NCI-H146 (cell line): ENCODE data around the gene TAS2R1.
"Not testable (repeated sequence)": the region's sequence is repeated elsewhere in the genome, so short reads cannot be mapped to it uniquely, and the experiment has no call there.

Source experiments
- DNase-seq: peaks from one replicate; lab custom pipeline; 2025; lab: John Stamatoyannopoulos, UW

TAS2R1 gene

DNA sequence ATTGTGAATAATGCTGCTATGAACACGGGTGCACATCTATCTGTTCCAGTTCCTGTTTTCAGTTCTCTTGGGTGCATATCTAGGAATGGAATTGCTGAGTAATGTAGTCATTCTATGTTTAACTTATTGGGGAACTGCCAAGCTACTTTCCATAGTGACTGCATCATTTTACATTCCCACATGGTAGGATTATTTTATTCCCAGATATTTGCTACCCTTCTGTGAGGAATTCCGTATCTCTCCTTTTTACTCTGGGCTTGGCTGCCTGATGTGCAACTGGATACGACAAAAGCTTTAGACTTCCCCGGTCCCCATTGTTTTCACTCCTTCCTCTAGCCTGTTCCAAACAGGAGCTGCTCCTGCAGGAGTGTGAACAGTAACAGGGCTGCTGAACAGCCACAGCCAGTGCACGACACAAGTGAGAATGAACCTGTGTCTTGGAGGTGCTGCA lies 7.2 kb downstream of the TAS2R1 start:
- DNase-seq, result no peak

DNA sequence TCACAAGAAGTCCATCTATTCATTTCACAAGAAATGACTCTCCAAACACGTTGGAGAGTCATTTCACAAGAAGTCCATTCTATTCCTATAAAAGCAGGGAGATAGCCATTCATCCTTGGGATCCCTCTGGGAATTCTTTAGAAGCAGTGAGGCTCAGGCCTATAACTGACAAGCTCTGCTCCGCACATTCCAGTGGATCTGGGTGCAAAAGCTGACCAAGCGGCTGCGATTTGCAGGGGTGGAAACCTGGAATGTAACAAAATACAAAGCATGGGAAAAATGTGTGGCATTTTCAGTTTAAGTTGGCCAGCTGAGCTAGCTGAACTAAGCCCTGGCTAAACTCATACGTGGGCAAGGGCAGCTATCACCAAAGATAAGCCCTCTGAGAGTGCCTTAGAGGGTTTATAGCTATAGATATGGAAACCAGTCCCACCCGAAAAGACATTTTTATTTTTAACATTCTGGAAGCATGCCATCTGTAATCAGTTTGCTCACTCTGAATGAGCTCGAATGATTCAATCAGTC lies 8.7 kb downstream of the TAS2R1 start:
- no peak for DNase-seq

DNA sequence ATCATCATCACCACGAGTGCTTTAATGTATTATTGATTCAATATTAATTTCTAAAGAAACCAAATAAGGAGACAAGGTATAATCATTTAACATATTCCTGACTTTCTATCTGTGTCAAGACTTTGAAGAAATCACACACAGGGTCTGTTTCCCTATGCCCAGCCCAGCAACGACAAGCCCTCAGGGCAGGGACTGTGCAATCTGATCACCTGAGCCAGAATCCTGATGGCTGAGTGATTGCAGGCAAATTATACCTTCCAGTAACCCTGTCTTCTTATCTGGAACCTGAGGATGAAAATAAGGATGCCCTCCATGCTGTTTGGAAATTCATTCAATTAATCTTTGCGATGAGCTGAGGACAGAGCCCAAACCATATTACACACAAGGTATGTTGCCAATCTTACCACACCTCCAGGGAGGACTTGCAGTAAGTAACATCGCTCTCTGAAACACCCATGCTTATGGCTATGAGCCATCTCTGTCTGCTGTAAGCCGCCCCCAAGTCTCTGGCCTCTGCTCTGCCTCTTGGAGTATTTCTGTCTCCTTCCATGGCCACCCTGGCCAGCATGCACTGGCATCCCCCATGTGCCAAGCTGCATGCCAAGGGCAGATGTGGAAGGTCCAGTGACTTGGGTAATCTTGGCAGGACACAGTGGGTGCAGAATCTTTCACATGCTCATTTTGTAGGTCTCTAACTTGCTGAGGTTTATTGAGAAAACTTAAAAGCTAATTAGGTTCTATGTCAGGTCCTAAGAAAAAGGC lies 10.6 kb downstream of the TAS2R1 start:
- DNase-seq, result no peak

DNA sequence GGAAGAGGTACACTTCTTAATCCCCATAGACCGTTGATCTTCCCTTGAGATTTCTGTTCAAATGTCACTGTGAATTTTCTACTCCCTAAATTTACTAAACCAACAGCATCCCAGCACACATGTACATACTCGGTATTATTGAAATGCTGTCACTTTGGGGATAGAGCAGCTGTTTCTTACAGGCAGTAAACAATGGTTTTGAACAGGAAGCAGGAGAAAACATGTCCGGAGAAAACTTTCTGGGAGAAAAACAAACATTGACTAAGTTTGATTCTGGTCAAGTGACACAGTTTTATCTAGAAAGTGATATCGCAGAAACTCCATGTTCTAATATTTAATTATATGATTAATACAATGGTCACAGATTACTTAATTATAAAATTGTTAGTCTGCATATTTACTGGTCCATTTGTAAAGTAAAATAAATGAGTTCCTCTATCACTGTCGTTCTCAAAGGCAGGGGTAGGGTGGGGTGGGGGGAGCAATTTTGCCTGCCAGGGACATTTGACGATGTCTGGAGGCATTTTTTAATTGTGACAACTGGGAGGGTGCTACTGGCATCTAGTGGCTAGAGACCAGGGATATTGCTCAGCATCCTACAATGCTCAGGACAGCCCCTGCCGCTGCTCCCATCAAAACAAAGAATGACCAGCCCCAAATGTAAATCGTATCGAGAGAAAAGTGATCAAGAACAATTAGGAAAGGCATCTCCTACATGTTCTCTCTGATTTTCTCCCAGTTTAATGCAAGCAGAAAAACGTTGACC lies 12.2 kb downstream of the TAS2R1 start:
- no peak for DNase-seq

DNA sequence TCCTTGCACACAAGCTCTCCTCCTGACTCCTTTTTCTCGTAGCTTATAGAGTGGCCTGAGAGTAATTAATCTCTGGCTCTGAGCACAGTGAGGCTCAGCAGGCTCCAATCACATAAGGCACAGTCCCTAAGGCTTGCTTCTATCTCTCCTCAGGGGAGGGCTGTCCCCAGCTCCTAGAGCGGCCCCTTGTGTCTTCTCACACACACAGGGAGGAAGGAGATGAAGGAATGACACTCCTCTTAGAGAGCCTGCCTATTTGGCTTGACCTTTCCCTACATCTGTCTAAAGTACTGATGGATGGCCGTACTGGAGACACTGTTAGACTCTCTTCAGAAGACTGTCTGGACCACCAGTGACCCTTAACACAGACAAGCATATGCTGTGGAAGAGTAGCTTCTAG lies 12.9 kb downstream of the TAS2R1 start:
- no peak for DNase-seq

DNA sequence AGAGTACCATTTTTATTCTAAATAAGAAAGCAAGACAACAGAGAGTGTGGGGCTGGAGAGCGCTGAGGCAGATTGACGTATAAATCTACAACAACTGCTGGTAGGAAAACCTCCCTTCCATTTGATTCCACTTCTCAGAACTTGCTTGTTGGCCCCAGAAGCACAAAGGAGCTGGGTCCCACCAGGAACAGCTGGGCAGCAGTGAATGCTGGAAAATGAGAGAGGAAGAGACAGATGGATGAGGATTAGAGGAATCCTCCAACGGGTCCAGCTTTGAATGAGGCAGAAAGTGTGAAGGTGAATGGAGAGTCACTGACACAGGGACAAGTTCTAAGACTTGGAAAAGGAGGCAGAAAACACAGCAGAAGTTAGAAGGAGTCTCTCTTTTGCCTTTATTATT lies 14.8 kb downstream of the TAS2R1 start:
- DNase-seq, result no peak

DNA sequence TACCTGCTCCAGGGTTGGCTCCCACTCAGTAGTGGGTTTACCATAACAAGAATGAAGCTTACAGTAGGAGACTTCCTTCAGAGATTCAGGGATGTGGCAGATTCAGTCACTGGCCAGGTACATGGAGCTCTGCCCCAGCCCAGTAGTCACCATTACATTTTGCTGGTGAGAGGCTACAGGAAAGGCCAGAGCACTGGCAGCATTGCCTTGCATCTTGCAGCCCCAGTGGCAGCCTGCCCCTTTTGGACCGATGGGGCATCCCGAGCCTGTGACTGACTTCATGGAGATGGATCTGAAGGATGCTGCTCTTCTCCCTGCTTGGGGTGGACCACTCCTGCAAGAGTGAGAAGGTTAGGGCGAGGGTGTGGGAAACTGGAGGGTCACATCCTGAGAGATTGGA lies 16.8 kb downstream of the TAS2R1 start:
- no peak for DNase-seq

DNA sequence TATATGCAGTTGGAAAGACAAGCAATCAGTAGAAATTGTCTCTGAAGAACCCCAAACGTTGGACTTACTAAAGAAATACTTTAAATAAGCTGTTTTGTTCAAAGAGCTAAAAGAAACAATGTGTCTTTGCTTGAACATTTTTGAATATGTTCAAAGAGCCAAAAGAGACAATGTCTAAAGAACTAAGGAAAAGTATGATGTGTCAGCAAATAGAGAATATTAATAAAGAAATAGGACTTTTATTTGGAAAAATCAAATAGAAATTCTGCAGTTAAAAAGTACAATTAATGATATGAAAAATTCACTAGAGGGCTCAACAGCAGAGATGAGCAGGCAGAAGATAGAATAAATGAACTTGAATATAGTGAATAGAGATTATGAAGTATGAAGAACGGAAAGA lies 19.2 kb downstream of the TAS2R1 start:
- no peak for DNase-seq

DNA sequence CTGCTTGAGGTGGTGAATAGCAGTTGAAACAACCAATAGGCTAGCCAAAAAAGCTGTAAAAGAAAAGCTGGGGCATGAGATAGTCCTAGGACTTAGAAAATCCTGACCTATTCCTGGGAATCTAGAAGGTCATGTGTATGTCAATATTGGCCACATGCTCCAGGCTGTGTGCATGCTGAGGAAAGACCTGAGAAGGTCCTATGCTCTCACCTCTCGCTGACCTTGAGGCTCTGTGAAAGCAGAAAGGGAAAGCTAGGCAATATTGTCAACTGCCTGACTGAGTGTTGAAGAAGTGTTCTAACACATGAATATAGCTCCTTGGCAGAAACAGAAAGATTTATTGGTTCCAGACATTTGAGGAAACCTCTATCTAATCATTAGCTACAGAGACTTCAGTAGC lies 19.8 kb downstream of the TAS2R1 start:
- DNase-seq, result no peak

DNA sequence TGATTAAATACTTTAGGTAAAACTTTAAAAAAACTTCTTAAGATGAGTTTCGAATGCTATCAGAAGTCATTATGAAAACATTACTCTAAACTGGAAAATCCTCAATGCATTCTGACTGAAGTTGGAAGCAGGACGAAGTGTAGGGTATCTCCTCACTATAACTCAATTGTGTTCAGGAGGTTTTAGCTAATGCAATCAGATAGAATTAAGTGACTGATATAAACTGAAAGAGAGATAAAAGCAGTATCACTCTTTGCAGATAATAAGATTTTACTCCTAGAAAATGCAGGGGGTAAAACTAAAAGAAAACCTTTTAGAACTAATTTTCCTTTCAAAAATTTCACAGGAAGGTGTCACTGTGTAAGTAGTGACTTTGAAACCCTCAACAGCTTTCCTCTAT lies 22.1 kb downstream of the TAS2R1 start:
- no peak for DNase-seq

DNA sequence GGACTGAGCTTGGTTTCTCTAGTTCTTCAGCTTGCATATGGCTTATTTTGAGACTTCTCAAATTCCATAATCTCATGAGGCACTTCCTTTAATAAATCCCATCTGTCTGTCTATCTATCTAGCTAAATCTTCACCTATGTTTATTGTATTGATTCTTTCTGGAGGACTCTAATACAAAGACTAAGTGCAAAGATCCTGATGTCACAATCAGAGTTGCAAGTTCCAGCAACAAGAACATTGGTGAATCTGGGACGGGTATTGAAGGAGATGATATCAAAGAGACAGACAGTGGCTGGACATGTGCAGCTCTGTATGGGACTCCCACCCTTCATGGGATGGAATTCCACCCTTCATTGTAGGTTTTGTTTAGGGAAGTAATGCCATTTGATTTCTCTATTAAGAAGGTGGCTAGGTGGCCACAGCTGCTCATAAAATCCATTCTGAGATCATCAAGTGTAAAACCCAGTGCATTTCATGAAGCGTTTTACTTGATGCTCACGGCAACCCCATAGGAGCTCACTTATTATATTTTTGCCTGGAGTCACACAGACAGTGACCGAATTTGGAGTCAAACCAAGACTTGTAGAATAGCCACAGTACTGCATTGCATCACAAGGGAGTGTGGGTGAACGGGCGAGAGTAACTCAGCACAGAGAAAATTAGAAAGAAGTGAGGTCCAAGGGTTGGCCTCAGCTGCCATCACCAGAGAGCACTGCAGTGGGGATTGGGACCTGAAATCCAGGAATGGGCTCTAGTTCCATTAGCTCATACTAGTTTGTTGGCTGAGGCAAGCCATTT lies 24.9 kb downstream of the TAS2R1 start:
- no peak for DNase-seq

DNA sequence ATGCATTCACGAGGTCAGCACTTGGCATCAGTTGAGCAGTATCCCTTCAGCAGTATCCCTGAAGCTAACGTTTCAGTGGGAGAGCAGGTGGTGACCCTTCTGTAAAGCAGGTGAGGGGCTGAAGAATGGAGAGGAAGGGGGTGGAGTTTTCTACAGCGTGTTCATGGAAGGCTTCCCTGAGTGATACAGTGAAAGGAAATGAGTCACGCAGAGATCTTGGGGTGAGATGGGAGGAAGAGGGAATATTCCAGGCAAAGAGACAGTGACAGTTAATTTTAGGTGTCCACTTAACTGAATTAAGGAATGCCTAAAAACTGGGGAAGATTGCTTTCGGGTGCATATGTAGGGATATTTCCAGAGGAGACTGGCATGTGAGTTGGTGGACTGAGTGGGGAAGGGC lies 25.7 kb downstream of the TAS2R1 start:
- no peak for DNase-seq

DNA sequence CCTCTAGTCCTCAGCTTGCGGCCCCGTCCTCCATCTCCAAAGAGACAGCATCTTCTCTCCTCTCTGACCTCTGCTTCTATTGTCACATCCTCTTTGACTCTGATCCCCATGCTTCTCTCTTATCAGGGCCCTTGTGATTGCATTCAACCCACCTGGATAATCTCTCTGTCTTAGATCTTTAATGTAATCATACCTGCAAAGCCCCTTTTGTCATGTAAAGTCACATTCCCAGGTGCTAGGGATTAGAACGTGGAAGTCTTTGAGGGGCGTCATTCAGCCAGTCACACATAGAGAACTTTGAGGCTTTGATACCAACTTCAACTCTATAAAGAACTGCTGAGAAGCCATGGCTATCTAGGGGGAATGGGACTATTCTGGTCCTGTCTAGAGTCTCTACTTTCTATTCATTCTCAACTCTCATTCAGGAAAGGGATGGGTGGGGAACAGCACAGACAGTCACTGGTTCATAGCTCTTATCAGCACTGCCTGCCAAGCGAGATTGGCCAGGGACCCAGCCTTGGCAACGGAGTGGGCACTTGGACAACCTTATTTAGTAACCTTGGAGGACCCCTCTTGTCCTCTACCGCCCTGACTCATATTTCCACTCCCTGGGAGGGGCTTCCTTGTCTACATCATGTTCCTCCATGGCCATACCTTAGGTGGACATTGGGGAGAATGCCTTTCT lies 29.0 kb downstream of the TAS2R1 start:
- DNase-seq, result no peak

DNA sequence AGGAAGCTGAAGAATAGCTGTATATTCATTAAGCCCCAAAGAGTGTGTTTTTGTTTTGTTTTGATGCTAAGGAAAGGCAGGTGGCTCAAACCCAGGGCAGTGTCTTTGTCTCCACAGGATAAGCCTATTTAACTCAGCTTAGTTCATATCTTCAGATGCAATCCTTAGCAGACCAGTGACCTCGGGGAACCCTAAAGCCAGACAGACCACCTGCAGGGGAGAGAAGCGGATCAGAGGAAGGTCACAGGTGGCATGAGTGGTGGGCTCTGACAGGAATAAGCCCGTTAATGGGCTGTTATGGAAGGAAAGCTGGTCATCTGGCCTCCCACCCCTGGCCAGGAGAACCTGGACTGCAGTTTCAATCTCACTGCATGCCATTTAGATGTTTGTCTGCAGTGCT lies 30.8 kb downstream of the TAS2R1 start:
- no peak for DNase-seq

DNA sequence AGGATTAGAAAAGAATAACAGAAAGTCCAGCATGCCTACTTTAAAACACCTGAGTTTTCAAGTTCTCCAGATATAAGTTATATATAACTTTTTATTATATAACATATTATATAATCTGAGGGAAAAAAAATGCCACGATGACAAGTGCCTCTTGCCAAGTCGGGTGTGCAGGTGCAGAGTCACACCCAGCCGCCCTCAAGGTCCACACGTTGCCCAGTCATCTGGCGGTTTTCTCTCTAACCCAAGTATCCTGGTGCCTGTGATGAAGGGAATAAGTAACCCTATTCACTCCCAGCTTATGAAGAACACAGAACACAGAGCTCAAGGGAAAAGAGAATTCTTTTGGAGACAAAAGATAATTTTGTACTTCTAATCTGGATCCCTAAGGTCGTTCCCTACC lies 31.8 kb downstream of the TAS2R1 start:
- not testable (repeated sequence) for DNase-seq

DNA sequence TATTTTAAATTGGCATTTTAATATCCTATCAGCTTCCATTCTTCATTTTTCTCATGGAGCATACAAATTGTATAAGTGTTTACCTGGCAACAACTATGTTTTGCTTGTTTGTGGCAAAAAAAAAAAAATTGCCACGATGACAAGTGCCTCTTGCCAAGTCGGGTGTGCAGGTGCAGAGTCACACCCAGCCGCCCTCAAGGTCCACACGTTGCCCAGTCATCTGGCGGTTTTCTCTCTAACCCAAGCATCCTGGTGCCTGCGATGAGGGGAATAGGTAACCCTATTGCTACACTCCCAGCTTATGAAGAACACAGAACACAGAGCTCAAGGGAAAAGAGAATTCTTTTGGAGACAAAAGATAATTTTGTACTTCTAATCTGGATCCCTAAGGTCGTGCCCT lies 32.8 kb downstream of the TAS2R1 start:
- DNase-seq, result not testable (repeated sequence)

DNA sequence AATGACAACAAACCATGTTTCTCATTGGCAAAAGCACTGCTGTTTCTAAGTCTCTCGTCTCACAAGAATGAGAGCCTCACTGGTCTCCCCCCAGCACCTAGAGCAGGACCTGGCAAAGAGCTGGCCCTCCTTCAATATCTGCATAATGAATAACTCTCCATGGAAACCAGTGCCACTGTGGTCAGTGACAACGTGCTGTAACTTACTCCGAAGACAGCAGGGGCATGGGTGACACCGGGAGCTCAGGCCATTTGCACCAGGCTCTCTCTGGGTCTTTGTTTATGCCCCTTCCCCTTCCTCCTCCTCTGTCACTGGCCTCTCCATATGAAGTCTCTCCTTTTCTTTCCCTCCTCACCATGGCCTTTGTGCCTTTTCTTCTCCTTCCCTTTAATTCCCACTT lies 33.3 kb downstream of the TAS2R1 start:
- DNase-seq, result no peak

DNA sequence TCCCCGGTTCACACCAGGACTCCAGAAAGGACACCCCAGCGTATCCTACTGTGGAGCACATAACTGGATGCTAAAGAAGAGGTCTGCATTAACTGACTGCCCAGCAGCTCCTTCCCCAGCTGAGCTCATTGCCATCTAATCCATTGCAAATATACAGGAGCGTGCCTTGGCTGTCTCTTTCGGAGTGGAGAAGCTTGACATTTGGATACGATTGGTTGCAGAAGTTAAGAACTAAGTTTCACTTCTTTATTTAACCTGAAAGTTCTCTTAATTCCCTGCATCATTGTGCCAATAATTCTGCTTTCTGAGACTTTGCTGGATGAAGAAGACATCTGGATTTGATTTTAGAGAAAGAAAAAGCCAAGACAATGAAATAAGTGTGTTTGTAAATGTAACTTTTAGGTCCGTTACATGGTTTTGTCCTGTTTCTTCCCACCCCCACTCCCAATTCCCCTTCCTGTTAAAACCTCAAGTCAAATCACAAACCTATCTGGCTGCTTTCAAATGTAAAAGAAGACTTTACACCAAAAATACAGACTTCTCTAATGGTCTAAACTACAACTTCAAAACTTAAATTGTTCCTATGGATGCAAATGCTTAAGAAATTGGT lies 33.9 kb downstream of the TAS2R1 start:
- DNase-seq, result no peak

DNA sequence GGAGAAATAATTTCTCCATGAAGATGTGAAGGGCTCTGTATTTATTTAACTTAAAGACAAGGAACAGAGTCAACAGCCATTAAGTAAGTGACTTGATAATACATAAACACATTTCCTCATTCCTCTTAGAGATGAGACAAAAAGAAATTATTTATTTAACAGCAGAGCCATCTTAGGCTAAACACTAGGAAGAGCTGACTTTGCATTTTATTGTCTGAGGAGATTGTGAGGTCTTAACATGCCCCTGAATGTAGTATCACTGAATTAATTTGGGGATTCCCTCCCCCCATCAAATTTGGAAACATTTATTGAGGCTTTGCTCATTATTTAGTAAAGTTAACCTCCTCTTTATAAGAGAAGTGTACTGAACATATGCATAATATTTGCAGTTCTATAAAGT lies 35.2 kb downstream of the TAS2R1 start:
- DNase-seq, result no peak

DNA sequence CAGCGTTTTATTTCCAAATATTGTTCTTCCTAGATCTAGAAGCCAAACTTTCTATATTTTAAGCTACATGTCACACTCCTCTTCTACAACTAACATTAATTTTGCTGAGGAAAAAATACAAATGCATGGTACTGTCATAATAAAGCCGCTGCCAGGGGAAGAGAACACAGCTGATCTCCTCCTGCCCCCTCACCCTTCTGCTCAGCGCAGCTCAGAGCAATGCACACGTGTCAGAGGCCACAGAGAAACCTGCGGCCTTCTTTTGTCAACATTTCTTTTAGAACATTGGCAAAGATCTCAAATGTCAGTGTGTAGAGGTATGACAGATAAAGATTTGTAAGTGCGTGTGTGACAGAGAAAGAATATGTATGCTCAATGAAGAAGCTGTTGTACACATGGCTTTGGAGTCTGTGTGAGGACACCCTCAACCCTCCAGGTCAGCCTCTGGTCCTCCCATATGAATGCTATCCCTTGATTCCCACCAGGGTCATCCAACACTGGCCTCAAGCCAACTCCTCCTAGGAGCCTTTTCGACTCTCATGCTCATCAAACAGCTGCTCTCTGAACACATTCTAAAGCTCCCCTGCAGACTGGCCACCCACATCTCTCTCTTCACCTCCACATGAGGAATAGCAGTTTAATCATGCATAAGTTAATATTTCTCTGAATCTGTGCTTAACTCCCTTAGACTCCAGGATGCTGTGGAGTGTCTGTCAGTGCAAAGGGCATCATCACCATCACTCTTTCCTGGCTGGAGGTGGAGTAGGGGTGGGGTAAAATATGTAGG lies 40.9 kb downstream of the TAS2R1 start:
- DNase-seq, result no peak

DNA sequence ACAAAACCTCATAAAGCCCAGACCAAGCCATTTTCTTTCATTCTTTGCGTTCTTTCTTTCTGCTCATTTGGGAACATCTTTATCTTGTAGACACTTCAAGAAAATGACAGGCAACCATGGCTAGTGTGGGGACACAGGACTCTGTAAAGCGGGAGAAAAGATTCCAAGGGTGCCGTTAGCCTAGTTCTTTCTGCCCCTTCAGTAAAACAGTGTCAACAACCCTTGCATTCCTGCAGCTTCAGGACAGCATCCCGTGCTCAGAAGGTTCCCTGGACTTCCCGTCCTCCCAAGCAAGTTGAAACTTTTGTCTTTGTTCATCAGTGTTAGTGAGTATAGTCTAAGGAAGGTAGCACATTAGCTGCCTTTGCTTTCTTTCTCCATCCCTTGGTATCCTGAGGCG lies 41.9 kb downstream of the TAS2R1 start:
- DNase-seq, result no peak
